Esophagus squamous epithelium (tissue), 5 donors: ENCODE results near the gene KRT78. TPM values are rescaled to one million over a fixed set of nuclear protein-coding genes. Genes with fewer than 3 reads are reported as not detected.
A peak's percentile ranks its signal among the peaks of the same experiment; 100 is the strongest.

Experiments used
- DNase-seq: peaks from one replicate; lab custom pipeline; 2025; lab: John Stamatoyannopoulos, UW
- H3K27ac ChIP-seq, 4 donors: fragments of 200-600 bp; sonication (generic); one replicate each; pipeline ENCODE4 v1.5.1; 2016 to 2019; ENCODE audit warnings: mild to moderate bottlenecking in 1 of 4
- H3K27me3 ChIP-seq, 4 donors: fragments of 200-600 bp; sonication (generic); 1 replicate in 3 of 4; 2 replicates in 1 of 4; pipeline versions ENCODE4 v1.5.1 to v1.6.0; 2017 to 2021; ENCODE audit warnings: antibody characterized with exemption in 1 of 4
- H3K36me3 ChIP-seq, 3 donors: fragments of 200-600 bp; sonication (generic); one replicate each; pipeline ENCODE4 v1.5.1; 2016 to 2019
- H3K4me1 ChIP-seq, 3 donors: fragments of 200-600 bp; sonication (generic); one replicate each; pipeline ENCODE4 v1.5.1; 2017 to 2019
- H3K4me3 ChIP-seq, 4 donors: fragments of 200-600 bp; sonication (generic); 1 replicate in 3 of 4; 2 replicates in 1 of 4; pipeline ENCODE4 v1.5.1; 2016 to 2019; ENCODE audit warnings: mild to moderate bottlenecking in 2 of 4, moderate library complexity in 1 of 4
- H3K9me3 ChIP-seq, 3 donors: fragments of 200-600 bp; sonication (generic); one replicate each; pipeline ENCODE4 v1.5.1; 2016 to 2019
- POLR2A ChIP-seq, 4 donors: fragments of 450-650 bp; IDR thresholded peaks; one replicate each; pipeline ENCODE4 v1.6.1; 2017; ENCODE audit warnings: antibody characterized with exemption in 4 of 4, mild to moderate bottlenecking in 4 of 4, moderate library complexity in 3 of 4
- WGBS, 2 donors: methylation state at CpG; one replicate each; pipeline ENCODE4 v1.1.5; 2018; 5-methylcytosine and 5-hydroxymethylcytosine counted together
- intact Hi-C: fragments of 100-400 bp; cut with DNase I; formaldehyde crosslinking; loops from one replicate; pipeline ENCODE4 v1.15.0; 2022
- total RNA-seq, 4 donors: library from RNA; depleted of rRNA; stranded (reverse); fragments of >200 nt; gene quantifications; one replicate each; pipeline ENCODE4 v1.1.0, GENCODE V29; 2016
- TF ChIP-seq, protein P1 (sequence below), 6 experiments: fragments of 450-650 bp in 4 of 6; fragments of 200-600 bp in 2 of 6; sonication (generic) in 2 of 6; IDR thresholded peaks; one replicate each; pipeline ENCODE4 v1.5.1; 2016 to 2019; ENCODE audit warnings: antibody characterized with exemption in 6 of 6, mild to moderate bottlenecking in 4 of 6, moderate library complexity in 4 of 6
- donor health status: DM: yes; HTN: yes; CAD: no.

The KRT78 gene
- total RNA-seq, 4 donors from 2014 or later, result 194 to 481 (median 307) TPM

DNA sequence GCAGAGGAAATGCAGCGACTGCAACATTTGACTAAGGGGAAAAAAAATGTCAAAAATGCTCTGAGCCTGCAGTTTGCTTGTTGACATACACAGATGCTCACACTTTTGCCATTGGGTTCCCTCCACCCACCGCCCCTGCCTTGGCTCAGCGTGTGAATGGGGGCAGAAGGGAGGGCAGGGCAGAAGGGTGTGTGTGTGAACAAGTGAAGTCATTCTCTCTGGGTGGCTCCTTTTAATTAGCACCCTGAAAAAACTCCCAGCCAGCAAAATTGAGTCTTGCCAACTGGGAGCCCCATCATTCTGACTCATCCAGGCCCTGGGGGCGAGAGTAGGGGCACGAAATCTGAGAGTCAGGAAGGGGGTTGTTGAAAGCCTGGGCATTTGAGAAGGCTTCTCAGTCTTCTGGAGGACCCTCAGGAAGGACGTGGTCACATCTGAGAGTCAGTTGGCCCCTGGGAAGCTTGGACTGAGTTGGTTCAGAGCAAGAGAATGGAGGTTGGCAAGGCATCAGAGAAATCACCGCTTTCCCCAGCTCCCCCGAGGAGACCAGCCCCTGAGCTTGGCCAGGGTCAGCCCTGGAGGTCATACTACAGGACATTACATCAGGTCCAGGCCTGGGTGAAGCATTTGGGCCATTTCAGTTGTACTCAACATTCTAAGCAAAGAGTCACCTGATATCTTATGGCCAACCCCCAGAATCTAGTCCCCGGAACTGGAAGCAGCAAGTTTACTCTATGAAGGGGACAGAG, 22.7 kb upstream of the KRT78 start:
- 17 to 29% methylated on average over 6 to 7 of the region's 9 CpGs for WGBS, 2 donors
- no peaks in the 10 kb centered on the region for H3K27me3 ChIP-seq
- DNase-seq, result no peak
- peaks cover 69 to 98% (median 82%) of the 10 kb centered on the region in 3 donors for H3K4me1 ChIP-seq
- no peak overlapping the region for H3K4me3 ChIP-seq
- H3K9me3 ChIP-seq, result no peaks in the 10 kb centered on the region
- intact Hi-C loops, result loop anchor here (10.0 kb wide), 1 partner anchor 347 kb away; the partner anchor contains the start of gene KRT5
- H3K36me3 ChIP-seq, result no peaks in the 10 kb centered on the region
- H3K27ac ChIP-seq, result peak overlapping the region; percentile 93 to 99 (median 97)
- TF ChIP-seq POLR2A (IDR thresholded peaks at IDR 0.05), result peak in 1 of 4 donors; percentile 22
- TF ChIP-seq, protein P1, sequence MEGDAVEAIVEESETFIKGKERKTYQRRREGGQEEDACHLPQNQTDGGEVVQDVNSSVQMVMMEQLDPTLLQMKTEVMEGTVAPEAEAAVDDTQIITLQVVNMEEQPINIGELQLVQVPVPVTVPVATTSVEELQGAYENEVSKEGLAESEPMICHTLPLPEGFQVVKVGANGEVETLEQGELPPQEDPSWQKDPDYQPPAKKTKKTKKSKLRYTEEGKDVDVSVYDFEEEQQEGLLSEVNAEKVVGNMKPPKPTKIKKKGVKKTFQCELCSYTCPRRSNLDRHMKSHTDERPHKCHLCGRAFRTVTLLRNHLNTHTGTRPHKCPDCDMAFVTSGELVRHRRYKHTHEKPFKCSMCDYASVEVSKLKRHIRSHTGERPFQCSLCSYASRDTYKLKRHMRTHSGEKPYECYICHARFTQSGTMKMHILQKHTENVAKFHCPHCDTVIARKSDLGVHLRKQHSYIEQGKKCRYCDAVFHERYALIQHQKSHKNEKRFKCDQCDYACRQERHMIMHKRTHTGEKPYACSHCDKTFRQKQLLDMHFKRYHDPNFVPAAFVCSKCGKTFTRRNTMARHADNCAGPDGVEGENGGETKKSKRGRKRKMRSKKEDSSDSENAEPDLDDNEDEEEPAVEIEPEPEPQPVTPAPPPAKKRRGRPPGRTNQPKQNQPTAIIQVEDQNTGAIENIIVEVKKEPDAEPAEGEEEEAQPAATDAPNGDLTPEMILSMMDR (IDR thresholded peaks at IDR 0.05), result no peak

DNA sequence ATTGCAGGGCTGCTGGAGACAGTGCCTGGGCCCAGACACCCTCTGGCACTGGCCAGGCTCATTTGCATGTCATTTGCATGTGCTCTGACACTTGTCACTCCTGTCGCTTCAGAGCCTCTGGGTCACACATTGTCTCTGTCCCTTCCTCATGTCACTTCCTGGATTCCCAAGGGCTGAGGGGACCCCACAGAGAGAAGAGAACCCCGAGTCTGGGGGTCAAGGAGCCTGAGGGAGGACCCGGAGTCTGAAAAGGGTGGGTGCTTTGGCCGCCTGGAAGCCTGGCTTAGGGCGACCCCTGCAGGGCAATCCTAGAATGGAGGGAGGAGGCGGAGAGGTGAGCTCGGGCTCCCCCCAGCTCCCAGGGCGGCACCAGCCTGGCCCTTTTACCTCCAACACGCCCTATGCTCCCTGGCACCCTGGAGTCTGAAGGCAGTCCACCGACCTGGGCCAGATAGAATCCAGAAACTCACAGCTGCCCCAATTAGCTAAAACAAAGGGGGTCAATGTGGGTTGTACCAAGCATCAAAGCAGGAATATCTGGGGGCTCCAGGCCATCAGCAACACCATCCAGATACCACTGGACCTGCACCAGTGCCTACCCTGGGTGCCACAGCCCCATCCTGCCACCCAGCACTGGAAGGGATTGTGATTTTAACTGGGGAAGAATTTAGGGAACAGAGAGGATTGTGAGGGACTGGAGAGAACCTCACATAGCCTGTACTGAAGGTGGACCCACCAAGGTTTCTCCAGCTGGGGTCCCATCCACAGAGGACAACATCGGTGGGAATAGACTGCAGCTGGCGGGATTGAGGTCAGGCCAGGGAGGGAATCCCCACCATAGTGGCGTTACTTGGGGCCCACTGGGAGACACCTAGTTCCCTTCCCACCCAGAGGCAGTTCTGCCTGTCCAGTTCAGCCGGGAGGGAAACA, 21.8 kb upstream of the KRT78 start:
- peak overlapping the region; percentile 93 to 99 (median 97) for H3K27ac ChIP-seq
- 19 to 38% methylated on average over 4 to 5 of the region's 14 CpGs for WGBS, 2 donors
- H3K4me3 ChIP-seq, result peak overlapping the region in 2 of 4 donors; percentile 15 to 32
- H3K9me3 ChIP-seq, result no peaks in the 10 kb centered on the region
- no peak for DNase-seq
- H3K36me3 ChIP-seq, result no peaks in the 10 kb centered on the region
- intact Hi-C loops, result loop anchor here (10.0 kb wide), 1 partner anchor 346 kb away; the partner anchor contains the start of gene KRT5
- peak in 1 of 4 donors; percentile 23 for TF ChIP-seq POLR2A (IDR thresholded peaks at IDR 0.05)
- TF ChIP-seq, protein P1 (IDR thresholded peaks at IDR 0.05), result peak; percentile 56 to 94 (median 86)
- no peaks in the 10 kb centered on the region for H3K27me3 ChIP-seq
- peaks cover 62 to 99% (median 86%) of the 10 kb centered on the region in 3 donors for H3K4me1 ChIP-seq

DNA sequence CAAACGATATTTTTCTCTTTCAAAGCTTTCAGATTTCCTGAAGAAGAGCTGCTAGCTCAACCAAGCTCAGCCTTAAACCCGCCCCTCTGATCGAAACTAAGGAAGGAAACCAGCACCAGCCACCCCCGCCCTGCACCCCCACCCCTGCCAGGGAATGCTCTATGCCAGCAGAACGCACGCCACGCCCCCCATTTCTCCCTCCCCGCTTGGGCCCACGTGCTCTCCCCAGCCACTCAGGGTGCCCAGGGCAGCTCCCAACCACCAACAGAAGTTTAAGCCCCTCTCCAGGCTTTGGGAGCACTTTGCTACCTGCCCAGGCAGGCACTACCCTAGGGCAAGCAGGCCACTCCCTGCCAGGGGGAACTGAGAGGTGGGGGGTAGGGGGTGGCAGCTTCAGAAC, 18.8 kb upstream of the KRT78 start:
- H3K4me1 ChIP-seq, result peaks cover 50 to 86% (median 65%) of the 10 kb centered on the region in 3 donors
- H3K4me3 ChIP-seq, result peak overlapping the region in 1 of 4 donors; percentile 18
- peak in 2 of 4 donors; percentile 17 to 22 for TF ChIP-seq POLR2A (IDR thresholded peaks at IDR 0.05)
- TF ChIP-seq, protein P1 (IDR thresholded peaks at IDR 0.05), result no peak
- H3K36me3 ChIP-seq, result no peaks in the 10 kb centered on the region
- H3K27ac ChIP-seq, result peak overlapping the region; percentile 88 to 99 (median 96)
- no peaks in the 10 kb centered on the region for H3K27me3 ChIP-seq
- DNase-seq, result no peak
- no peaks in the 10 kb centered on the region for H3K9me3 ChIP-seq
- whole genome bisulfite sequencing, 2 donors, result 10 to 29% methylated on average over 3 to 4 of the region's 9 CpGs
- intact Hi-C loops, result no loop called here

DNA sequence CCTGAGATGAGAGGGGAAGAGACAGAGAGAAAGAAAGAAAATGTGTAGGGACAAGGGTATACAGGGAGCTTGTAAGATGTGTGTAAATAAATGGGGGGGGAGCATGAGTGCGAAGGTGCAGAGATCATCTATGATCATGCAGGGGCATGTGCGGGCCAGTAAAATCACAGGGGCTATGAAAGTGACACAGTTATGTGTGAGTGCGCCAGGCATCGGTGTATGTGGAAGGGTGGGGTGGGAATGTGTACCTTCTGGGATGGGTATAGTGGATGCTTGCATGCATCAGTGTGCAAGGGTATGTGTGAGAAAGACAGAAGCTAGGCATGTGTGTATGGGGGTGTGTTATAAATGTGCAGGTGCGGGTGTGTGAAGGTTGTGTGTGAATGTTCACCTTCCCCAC, 18.4 kb upstream of the KRT78 start:
- WGBS, 2 donors, result 55 to 57% methylated on average over 5 of the region's 5 CpGs
- Histone ChIP-seq H3K4me1 (peaks cover 46 to 86% (median 63%) of the 10 kb centered on the region in 3 donors), H3K27ac (peak overlapping the region; percentile 88 to 99 (median 96)), H3K36me3 (no peaks in the 10 kb centered on the region), H3K27me3 (no peaks in the 10 kb centered on the region), H3K4me3 (peak overlapping the region in 1 of 4 donors; percentile 18), H3K9me3 (no peaks in the 10 kb centered on the region)
- no peak for DNase-seq
- TF ChIP-seq, protein P1 (IDR thresholded peaks at IDR 0.05), result no peak
- no peak for TF ChIP-seq POLR2A (IDR thresholded peaks at IDR 0.05)
- intact Hi-C loops, result no loop called here
